MM.1S (cell line): ENCODE data around the gene IGF2BP3.

Experiments used
- CTCF ChIP-seq: fragments of 300-600 bp; sonication (generic); IDR thresholded peaks from 2 replicates; pipeline ENCODE4 v1.5.1; 2016; ENCODE audit warnings: antibody characterized with exemption, low read length, mixed read lengths
- EZH2 ChIP-seq: fragments of 300-600 bp; sonication (generic); optimal IDR thresholded peaks from 2 replicates; pipeline ENCODE3; 2017; ENCODE audit warnings: low read depth, mild to moderate bottlenecking, antibody characterized with exemption, low read length, mixed read lengths
- EZH2phosphoT487 ChIP-seq: fragments of 300-600 bp; sonication (generic); IDR thresholded peaks from 2 replicates; pipeline ENCODE4 v1.6.1; 2018; ENCODE audit warnings: antibody characterized with exemption, low read length

GRCh38 chr7:23295401-23295697 is 174.9 kb downstream of the IGF2BP3 start:
- no peak for TF ChIP-seq CTCF
- TF ChIP-seq EZH2 = no peak
- no peak for TF ChIP-seq EZH2phosphoT487
